Measurements from ENCODE around the gene DPP6.

DNA sequence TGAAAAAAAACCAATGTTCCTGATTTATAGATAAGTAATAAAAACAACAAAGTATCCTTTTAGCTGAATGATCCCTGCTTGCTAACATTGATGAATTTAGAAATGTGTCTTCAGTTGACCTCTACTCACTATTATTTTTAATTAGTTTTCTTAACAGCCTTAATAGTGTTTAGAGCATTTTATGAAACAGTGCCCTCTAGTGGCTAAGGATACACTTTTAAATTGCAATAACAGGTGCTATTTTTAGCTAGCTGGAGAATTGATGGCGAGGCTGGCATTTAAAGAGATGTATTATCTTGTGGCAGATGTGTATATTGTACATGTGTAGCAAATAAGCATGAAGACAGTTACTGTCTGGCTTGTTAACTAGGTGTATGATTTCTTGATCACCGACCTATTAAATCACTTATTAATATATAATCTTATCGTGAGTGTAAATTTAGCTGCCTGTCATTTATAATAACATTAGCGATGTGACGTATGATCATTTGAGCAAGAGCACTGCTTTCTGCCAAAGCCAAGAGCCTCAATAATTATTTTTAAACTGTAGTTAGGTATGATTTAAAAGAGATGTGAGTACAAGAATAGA is 451.9 kb downstream of the DPP6 start:
- TF ChIP-seq, protein P1, sequence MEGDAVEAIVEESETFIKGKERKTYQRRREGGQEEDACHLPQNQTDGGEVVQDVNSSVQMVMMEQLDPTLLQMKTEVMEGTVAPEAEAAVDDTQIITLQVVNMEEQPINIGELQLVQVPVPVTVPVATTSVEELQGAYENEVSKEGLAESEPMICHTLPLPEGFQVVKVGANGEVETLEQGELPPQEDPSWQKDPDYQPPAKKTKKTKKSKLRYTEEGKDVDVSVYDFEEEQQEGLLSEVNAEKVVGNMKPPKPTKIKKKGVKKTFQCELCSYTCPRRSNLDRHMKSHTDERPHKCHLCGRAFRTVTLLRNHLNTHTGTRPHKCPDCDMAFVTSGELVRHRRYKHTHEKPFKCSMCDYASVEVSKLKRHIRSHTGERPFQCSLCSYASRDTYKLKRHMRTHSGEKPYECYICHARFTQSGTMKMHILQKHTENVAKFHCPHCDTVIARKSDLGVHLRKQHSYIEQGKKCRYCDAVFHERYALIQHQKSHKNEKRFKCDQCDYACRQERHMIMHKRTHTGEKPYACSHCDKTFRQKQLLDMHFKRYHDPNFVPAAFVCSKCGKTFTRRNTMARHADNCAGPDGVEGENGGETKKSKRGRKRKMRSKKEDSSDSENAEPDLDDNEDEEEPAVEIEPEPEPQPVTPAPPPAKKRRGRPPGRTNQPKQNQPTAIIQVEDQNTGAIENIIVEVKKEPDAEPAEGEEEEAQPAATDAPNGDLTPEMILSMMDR (IDR thresholded peaks at IDR 0.05) = peak in 6 of 7 experiments; percentile 53 to 69 (median 62)
- TF ChIP-seq POLR2A (IDR thresholded peaks at IDR 0.05) = no peak
